ENCODE measurements around the gene KRTAP12-3.
"Not testable (repeated sequence)": the region's sequence is repeated elsewhere in the genome, so short reads cannot be mapped to it uniquely, and the experiment has no call there.

Gene KRTAP12-3

GRCh38 chr21:44681152-44681551 lies 23.4 kb downstream of the KRTAP12-3 start:
- TF ChIP-seq CTCF (IDR thresholded peaks at IDR 0.05; ENCODE audit: low read depth, low read length, missing control alignments), result no peak
- in situ Hi-C loops (cut with HindIII; ENCODE audit: low sequenced_read_pairs), result no loop called here
- no peak overlapping the region for H3K4me3 ChIP-seq (ENCODE audit: low read depth, low read length)
- DNase-seq (ENCODE audit: low read depth), result no peak

GRCh38 chr21:44681861-44682579 lies 24.3 kb downstream of the KRTAP12-3 start, which contains the start of gene KRTAP12-1:
KRTAP12-1 (minus strand) TSS chr21:44682163; CDS start chr21:44682123, 40 bp downstream.
- no peak for TF ChIP-seq CTCF (IDR thresholded peaks at IDR 0.05; ENCODE audit: low read depth, low read length, missing control alignments)
- in situ Hi-C loops (cut with HindIII; ENCODE audit: low sequenced_read_pairs), result no loop called here
- no peak for DNase-seq (ENCODE audit: low read depth)
- H3K4me3 ChIP-seq (ENCODE audit: low read depth, low read length), result no peak within 1 kb of the TSS

- in situ Hi-C loops (cut with HindIII; ENCODE audit: low sequenced_read_pairs), result no loop called here
- H3K4me3 ChIP-seq (ENCODE audit: low read depth, low read length), result no peak overlapping the region
- no peak for DNase-seq (ENCODE audit: low read depth)
- no peak for TF ChIP-seq CTCF (IDR thresholded peaks at IDR 0.05; ENCODE audit: low read depth, low read length, missing control alignments)
These were observed 24.9 kb downstream of the KRTAP12-3 start for GRCh38 chr21:44682580-44683151.

GRCh38 chr21:44684077-44684476 lies 26.3 kb downstream of the KRTAP12-3 start:
- DNase-seq (ENCODE audit: low read depth), result no peak
- TF ChIP-seq CTCF (IDR thresholded peaks at IDR 0.05; ENCODE audit: low read depth, low read length, missing control alignments), result no peak
- H3K4me3 ChIP-seq (ENCODE audit: low read depth, low read length), result no peak overlapping the region
- in situ Hi-C loops (cut with HindIII; ENCODE audit: low sequenced_read_pairs), result no loop called here

GRCh38 chr21:44684483-44684882 lies 26.8 kb downstream of the KRTAP12-3 start:
- in situ Hi-C loops (cut with HindIII; ENCODE audit: low sequenced_read_pairs), result no loop called here
- DNase-seq (ENCODE audit: low read depth), result no peak
- no peak overlapping the region for H3K4me3 ChIP-seq (ENCODE audit: low read depth, low read length)
- no peak for TF ChIP-seq CTCF (IDR thresholded peaks at IDR 0.05; ENCODE audit: low read depth, low read length, missing control alignments)

- DNase-seq (ENCODE audit: low read depth); in situ Hi-C loops (cut with HindIII; ENCODE audit: low sequenced_read_pairs); H3K4me3 ChIP-seq (ENCODE audit: low read depth, low read length): not testable (repeated sequence)
These were observed 27.3 kb downstream of the KRTAP12-3 start for GRCh38 chr21:44685050-44685449.

Measured in astrocyte of the cerebellum (primary cell).